ENCODE measurements around the gene FMO4. TPM values are rescaled to one million over a fixed set of nuclear protein-coding genes. Genes with fewer than 3 reads are reported as not detected.
"Not testable (repeated sequence)": the region's sequence is repeated elsewhere in the genome, so short reads cannot be mapped to it uniquely, and the experiment has no call there.

FMO4 gene
- total and polyA plus RNA-seq, 2 of the 13 experiments (the other 11 are each of a cell fraction or from before 2014, with no cell fraction given): 0.07 to 0.29 TPM

DNA sequence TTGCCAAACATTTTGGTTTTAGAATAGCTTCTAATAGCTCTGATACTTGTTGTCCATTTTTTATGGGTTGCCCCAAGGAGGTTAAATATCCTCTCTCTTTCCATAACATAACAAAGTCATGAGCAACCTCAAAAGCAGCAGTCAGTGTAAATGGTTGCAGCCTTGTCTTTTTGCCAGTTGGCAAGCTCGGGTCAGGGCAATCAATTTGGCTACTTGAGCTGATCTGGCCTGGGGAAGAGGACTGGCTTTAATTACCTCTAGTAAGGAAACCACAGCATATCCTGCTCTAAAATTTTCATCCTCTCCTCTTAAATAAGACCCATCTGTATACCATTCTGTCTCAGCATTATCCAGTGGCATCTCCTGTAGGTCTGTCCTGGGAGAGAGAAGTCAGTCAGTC lies 21.2 kb upstream of the FMO4 start:
- no TSS peak for BruUV-seq (replicated peaks)
- Histone ChIP-seq H3K4me3 (replicated peaks in 1 of 3; ENCODE audit: insufficient read depth in 1 of 3, low read depth in 2 of 3, low read length in 3 of 3) (no peak overlapping the region), H3K9me3 (ENCODE audit: low read length) (no peaks in the 10 kb centered on the region), H3K4me2 (ENCODE audit: low read depth, low read length) (no peak overlapping the region), H3K27ac (ENCODE audit: extremely low read length, insufficient read depth, low read length) (no peak overlapping the region), H3K4me1 (ENCODE audit: insufficient read depth, low read length) (no peaks in the 10 kb centered on the region), H3K9ac (ENCODE audit: insufficient read depth, low read depth, low read length) (no peak overlapping the region), H3K79me2 (ENCODE audit: insufficient read depth, low read length) (no peaks in the 10 kb centered on the region), H2AFZ (ENCODE audit: low read length) (no peak overlapping the region), H4K20me1 (ENCODE audit: insufficient read depth, low read length) (no peaks in the 10 kb centered on the region), H3K27me3 (ENCODE audit: control insufficient read depth in 1 of 2, insufficient read depth in 2 of 2, low read length in 2 of 2) (no peaks in the 10 kb centered on the region), H3K36me3 (replicated peaks in 1 of 2; ENCODE audit: control insufficient read depth in 1 of 2, insufficient read depth in 2 of 2, low read length in 2 of 2) (no peaks in the 10 kb centered on the region)
- DNase-seq (ENCODE audit: low spot score) (no peak), ATAC-seq (no peak), FAIRE-seq (no peak)
- POLR2A ChIA-PET: no interaction called here
- in situ Hi-C loops (cut with HindIII; ENCODE audit: extremely low pct_ligation_motif_present, low pct_unique_long_range_greater_than_20kb) (no loop called here), intact Hi-C loops (cut with micrococcal nuclease; ENCODE audit: unreplicated experiment) (no loop called here)
- CTCF ChIA-PET (ENCODE audit: low intra/inter-chr PET ratio, low total read pairs): no interaction called here
- 0% methylated on average over 1 of the region's 1 CpG for WGBS (ENCODE audit: low lambda C conversion rate)
- TF ChIP-seq ZNF44 (CRISPR knock-in tag; IDR thresholded peaks at IDR 0.05) (no peak), KAT8 (CRISPR knock-in tag; IDR thresholded peaks at IDR 0.05) (no peak), ZMYM4 (CRISPR knock-in tag; IDR thresholded peaks at IDR 0.05) (no peak), ONECUT2 (CRISPR knock-in tag; IDR thresholded peaks at IDR 0.05) (no peak)
- TF ChIP-seq, protein P1, sequence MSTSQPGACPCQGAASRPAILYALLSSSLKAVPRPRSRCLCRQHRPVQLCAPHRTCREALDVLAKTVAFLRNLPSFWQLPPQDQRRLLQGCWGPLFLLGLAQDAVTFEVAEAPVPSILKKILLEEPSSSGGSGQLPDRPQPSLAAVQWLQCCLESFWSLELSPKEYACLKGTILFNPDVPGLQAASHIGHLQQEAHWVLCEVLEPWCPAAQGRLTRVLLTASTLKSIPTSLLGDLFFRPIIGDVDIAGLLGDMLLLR (CRISPR knock-in tag; IDR thresholded peaks at IDR 0.05): no peak
- TF ChIP-seq, protein P2, sequence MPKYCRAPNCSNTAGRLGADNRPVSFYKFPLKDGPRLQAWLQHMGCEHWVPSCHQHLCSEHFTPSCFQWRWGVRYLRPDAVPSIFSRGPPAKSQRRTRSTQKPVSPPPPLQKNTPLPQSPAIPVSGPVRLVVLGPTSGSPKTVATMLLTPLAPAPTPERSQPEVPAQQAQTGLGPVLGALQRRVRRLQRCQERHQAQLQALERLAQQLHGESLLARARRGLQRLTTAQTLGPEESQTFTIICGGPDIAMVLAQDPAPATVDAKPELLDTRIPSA (CRISPR knock-in tag; IDR thresholded peaks at IDR 0.05; ENCODE audit: borderline replicate concordance): no peak
- TF ChIP-seq, protein P3, sequence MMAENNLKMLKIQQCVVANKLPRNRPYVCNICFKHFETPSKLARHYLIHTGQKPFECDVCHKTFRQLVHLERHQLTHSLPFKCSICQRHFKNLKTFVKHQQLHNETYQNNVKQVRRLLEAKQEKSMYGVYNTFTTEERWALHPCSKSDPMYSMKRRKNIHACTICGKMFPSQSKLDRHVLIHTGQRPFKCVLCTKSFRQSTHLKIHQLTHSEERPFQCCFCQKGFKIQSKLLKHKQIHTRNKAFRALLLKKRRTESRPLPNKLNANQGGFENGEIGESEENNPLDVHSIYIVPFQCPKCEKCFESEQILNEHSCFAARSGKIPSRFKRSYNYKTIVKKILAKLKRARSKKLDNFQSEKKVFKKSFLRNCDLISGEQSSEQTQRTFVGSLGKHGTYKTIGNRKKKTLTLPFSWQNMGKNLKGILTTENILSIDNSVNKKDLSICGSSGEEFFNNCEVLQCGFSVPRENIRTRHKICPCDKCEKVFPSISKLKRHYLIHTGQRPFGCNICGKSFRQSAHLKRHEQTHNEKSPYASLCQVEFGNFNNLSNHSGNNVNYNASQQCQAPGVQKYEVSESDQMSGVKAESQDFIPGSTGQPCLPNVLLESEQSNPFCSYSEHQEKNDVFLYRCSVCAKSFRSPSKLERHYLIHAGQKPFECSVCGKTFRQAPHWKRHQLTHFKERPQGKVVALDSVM (CRISPR knock-in tag; IDR thresholded peaks at IDR 0.05): no peak

DNA sequence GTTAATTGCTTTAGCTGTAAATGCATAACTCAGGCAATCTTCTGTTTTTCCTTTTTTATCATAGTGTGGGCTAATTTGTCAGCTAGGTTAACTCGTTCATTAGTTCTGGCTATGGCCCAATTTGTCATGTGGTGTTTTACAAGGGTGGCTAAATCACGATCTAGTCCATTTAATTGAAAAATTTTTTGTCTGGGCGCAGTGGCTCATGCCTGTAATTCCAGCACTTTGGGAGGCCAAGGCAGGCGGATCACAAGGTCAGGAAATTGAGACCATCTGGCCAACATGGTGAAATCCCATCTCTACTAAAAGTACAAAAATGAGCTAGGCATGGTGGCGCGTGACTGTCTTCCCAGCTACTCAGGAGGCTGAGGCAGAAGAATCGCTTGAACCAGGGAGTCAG lies 18.6 kb upstream of the FMO4 start:
- H3K27ac ChIP-seq (ENCODE audit: extremely low read length, insufficient read depth, low read length); in situ Hi-C loops (cut with HindIII; ENCODE audit: extremely low pct_ligation_motif_present, low pct_unique_long_range_greater_than_20kb); H3K79me2 ChIP-seq (ENCODE audit: insufficient read depth, low read length); FAIRE-seq; DNase-seq (ENCODE audit: low spot score); H4K20me1 ChIP-seq (ENCODE audit: insufficient read depth, low read length); H3K9ac ChIP-seq (ENCODE audit: insufficient read depth, low read depth, low read length); ATAC-seq; POLR2A ChIA-PET; intact Hi-C loops (cut with micrococcal nuclease; ENCODE audit: unreplicated experiment); H3K27me3 ChIP-seq (ENCODE audit: control insufficient read depth in 1 of 2, insufficient read depth in 2 of 2, low read length in 2 of 2); CTCF ChIA-PET (ENCODE audit: low intra/inter-chr PET ratio, low total read pairs); BruUV-seq (replicated peaks); H2AFZ ChIP-seq (ENCODE audit: low read length); H3K4me1 ChIP-seq (ENCODE audit: insufficient read depth, low read length); H3K4me2 ChIP-seq (ENCODE audit: low read depth, low read length); H3K4me3 ChIP-seq (replicated peaks in 1 of 3; ENCODE audit: insufficient read depth in 1 of 3, low read depth in 2 of 3, low read length in 3 of 3); H3K36me3 ChIP-seq (replicated peaks in 1 of 2; ENCODE audit: control insufficient read depth in 1 of 2, insufficient read depth in 2 of 2, low read length in 2 of 2): not testable (repeated sequence)
- peaks cover 12% of the 10 kb centered on the region; the same call in 1 of the 2 replicates for H3K9me3 ChIP-seq (ENCODE audit: low read length)
- WGBS (ENCODE audit: low lambda C conversion rate): 43% methylated on average over 7 of the region's 7 CpGs

Data from HepG2 (cell line).